ENCODE data around the gene RPS6KA6. TPM values are rescaled to one million over a fixed set of nuclear protein-coding genes. Genes with fewer than 3 reads are reported as not detected.

RPS6KA6 gene
- total RNA-seq, 1 donor from 2014 or later = 0.32 TPM

DNA sequence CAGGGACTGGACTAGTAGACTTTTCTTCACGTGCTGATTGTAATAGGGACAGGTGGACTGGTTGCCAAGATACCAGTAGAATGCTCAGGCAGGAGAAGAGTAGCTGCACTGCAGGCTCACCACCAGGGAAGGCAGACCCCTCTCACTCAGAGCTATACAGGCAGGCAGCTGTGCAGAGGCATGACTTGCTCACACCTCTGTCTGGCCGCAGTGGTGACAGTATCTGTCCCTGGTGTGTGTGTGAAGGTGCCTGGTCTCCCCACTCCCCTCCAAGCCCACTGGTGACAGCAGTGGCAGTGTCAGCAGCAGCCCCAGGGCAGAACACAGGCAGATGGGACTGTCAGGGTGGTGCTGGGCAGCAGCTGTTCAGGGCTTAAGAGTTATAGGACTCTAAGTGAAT is 140.7 kb downstream of the RPS6KA6 start:
- ATAC-seq (no peak), DNase-seq (ENCODE audit: missing footprints) (no peak)
- intact Hi-C loops (cut with DNase I) = no loop called here

DNA sequence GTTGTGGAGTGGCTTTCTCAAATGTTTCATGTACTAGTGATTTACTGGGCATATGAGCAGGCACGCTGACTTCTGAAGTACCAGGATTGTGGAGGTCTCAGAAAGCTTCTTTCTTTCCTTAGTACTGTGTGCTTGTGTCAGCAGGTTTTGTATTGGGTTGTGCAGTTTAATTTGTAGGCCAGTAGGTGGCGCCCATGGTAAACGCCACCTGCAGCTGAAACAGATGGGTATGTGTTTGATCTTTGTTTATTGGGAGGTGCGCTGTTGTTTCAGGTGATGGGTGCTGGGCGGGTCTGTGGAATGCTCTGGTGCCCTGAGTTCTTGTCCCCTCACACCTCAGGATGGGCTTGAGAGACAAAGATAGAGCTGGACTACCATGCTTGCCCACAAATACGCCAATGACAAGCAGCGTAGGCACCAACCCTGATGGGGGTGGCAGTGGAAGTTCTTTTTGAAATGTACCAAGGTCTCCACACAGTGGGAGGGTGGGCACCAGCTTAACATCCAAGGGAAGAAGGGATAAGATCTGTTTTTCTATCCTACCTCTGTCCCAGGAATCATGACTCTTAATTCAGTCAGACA is 141.5 kb downstream of the RPS6KA6 start:
- DNase-seq (ENCODE audit: missing footprints) (no peak), ATAC-seq (no peak)
- intact Hi-C loops (cut with DNase I) = no loop called here

- intact Hi-C loops (cut with DNase I) = no loop called here
- ATAC-seq = no peak
- no peak for DNase-seq (ENCODE audit: missing footprints)
Observed at GRCh38 chrX:84044051-84044450, 143.9 kb downstream of the RPS6KA6 start.

Small RNAs within 50 kb of the gene (microRNA-seq; reads per million reads assigned to microRNA genes)
- gene MIR548I4 = not detected

Data from Right ventricle myocardium inferior (tissue), 1 donor.